ENCODE measurements around the gene ANKEF1.
A peak's percentile ranks its signal among the peaks of the same experiment; 100 is the strongest.

Gene ANKEF1

DNA sequence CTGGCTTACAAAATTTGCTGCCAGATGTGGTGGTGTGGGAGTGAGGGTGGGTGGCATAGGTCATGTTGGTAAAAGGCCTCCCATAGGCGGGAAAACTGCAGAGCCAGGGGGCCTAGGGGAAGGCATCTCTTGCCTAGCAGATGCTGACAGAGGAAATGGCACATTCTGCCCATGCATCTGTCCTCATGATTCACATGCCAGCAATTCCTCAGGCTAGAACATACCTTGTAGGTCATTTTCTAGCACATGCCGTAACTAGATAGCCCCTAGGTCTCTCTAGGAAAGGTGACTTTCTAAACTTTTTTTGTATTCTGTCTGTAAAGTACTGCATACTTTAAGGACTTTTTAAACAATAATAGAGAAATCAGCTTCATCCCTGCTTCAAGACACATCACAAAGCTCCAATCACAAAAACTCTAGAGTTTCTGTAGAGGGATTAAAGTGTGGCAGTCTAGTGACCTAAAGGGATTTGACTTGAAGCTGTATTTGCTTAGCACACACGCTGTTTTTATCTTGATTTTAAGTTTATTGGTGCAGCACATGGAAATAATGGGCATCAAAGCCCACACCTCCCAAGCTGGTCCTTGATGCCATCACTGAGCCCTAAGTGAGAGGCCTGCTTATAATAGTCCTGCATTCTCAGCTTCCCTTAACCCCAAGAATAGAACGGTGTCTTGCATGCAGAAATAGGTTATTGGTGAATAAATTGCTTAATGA, 55.2 kb downstream of the ANKEF1 start:
- TF ChIP-seq, protein P1, sequence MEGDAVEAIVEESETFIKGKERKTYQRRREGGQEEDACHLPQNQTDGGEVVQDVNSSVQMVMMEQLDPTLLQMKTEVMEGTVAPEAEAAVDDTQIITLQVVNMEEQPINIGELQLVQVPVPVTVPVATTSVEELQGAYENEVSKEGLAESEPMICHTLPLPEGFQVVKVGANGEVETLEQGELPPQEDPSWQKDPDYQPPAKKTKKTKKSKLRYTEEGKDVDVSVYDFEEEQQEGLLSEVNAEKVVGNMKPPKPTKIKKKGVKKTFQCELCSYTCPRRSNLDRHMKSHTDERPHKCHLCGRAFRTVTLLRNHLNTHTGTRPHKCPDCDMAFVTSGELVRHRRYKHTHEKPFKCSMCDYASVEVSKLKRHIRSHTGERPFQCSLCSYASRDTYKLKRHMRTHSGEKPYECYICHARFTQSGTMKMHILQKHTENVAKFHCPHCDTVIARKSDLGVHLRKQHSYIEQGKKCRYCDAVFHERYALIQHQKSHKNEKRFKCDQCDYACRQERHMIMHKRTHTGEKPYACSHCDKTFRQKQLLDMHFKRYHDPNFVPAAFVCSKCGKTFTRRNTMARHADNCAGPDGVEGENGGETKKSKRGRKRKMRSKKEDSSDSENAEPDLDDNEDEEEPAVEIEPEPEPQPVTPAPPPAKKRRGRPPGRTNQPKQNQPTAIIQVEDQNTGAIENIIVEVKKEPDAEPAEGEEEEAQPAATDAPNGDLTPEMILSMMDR (IDR thresholded peaks at IDR 0.05; ENCODE audit: low read depth, low read length), result no peak
- H3K4me3 ChIP-seq (ENCODE audit: low read depth, low read length), result no peak overlapping the region

DNA sequence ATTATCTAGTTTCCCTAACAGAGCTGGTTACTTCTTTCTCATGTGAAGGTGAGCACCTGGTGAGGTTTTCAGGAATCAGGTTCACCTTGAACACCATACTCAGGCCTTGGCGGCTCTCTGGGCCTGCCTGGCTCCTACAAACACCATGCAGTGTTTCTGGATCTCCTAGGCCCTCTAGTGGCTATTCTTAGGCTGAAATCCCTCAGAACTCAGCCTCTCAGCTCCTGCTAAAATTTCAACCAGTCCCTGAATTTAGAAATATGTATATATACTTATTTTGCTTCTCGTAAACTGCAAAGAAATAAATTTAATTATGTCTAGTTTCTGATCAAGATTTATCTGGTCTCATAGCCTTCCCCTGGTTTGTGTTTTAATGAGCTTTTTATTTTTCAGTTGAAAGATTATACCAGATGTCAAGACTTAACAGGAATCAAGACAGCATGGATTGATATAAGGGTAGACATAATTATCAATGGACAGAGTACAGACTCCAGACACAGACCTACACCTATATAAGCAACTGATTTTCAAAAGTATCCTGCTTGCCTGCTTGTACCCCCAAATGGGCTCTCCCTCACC, 55.9 kb downstream of the ANKEF1 start:
- TF ChIP-seq, protein P1 (IDR thresholded peaks at IDR 0.05; ENCODE audit: low read depth, low read length), result peak; percentile 65
- H3K4me3 ChIP-seq (ENCODE audit: low read depth, low read length), result no peak overlapping the region

DNA sequence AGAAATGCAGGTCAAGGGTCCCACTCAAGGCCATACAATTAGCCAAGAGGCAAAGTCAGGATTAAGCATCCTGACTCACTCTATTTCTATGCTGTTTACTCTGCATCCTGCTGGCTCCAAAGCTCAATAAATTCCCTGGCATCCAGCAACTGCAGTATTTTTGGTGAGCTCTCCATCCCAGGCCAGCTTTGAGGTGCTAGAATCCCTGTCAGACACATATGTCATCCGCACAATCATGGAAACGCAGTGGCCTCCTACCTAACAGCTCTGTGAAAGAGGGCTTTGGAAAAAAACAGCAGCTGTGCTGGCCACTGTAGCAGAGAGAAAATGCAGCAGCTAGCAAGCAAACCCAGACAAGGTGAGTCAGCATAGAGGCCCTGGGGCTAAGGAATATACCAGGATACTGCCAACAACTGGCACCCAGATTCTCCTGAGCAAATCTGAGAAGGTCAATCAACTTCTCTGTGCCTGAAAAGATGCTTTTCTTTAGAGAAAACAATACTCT, 58.4 kb downstream of the ANKEF1 start:
- TF ChIP-seq, protein P1 (IDR thresholded peaks at IDR 0.05; ENCODE audit: low read depth, low read length), result no peak
- no peak overlapping the region for H3K4me3 ChIP-seq (ENCODE audit: low read depth, low read length)

DNA sequence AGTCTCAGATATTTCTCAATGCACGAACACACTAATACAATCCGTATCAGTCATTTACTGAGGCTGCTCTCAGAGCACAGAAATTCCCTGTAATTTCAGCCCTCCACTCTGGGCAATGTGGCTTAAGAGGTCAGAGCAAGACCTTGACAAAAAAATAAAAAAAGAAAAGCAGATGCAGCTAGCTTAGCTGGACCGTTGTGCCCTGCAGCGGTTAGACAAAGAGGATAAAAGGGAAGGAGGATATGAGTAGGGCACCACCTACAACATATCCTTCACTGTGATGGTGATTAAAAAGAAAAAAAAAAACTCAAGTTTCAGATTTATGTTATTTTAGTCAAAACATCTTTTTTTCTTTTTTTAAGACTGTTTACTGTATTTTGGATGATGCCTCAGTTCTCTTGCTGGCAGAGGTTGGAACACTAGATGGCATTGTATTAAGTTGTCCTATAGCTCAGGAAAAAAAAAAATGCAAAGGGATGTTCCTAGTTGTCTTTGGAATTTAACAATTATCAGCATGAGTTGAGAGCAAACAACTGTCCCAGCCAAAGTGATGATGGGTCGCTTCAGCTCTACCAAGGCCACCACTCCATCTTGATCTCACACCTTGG, 59.9 kb downstream of the ANKEF1 start:
- TF ChIP-seq, protein P1 (IDR thresholded peaks at IDR 0.05; ENCODE audit: low read depth, low read length), result no peak

DNA sequence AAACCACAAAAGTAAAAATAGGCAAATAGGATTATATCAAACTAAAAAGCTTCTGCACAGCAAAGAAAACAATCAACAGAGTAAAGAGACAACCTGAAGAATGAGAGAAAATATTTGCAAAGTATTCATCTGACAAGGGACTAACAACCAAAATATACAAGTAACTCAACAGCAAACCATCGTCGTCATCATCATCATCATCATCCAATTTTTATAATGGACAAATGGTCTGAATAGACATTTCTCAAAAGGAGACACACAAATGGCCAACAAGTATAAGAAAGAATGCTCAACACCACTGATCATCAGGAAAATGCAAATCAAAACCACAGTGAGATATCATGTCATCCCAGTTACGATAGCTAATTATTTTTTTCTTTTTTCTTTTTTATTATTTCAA, 62.0 kb downstream of the ANKEF1 start:
- no peak overlapping the region for H3K4me3 ChIP-seq (ENCODE audit: low read depth, low read length)
- TF ChIP-seq, protein P1 (IDR thresholded peaks at IDR 0.05; ENCODE audit: low read depth, low read length), result no peak

More for the DNA sequence above, 59.9 kb downstream of the ANKEF1 start:
- no peak overlapping the region for H3K4me3 ChIP-seq (ENCODE audit: low read depth, low read length)

DNA sequence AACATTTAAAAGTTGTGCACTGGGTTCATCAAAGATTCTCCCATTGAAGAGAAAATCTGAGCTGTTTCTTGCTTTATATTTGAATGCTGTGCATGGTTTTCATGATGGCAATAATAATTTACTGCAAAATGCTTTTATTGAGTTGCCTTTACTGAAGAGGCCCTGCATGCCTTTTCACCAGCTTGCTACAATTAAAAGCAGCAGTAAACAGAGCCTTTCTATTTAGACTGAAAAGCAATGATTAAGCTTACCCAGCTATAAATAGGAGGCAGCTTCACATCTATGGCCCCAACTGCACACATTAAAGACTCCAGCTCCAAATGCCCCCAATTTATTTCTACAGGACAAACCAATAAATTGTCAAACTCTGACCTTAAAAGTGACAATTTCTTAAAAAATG, 70.3 kb downstream of the ANKEF1 start:
- H3K4me3 ChIP-seq (ENCODE audit: low read depth, low read length), result no peak overlapping the region
- TF ChIP-seq, protein P1 (IDR thresholded peaks at IDR 0.05; ENCODE audit: low read depth, low read length), result no peak

All from WI38 (cell line).